OCI-LY7 (cell line): ENCODE data around the gene NAALADL2.

Experiments used
- EZH2phosphoT487 ChIP-seq: fragments of 200-600 bp; sonication (generic); IDR thresholded peaks from 2 replicates; pipeline ENCODE4 v1.6.1; 2018; ENCODE audit warnings: low read depth, borderline replicate concordance, mild to moderate bottlenecking, mixed run types, antibody characterized with exemption, low read length, moderate library complexity, mixed read lengths
- TF ChIP-seq, protein P1 (sequence below): fragments of 200-600 bp; sonication (generic); conservative IDR thresholded peaks from 2 replicates; pipeline ENCODE4 v1.5.1; 2014; ENCODE audit warnings: mild to moderate bottlenecking, antibody characterized with exemption, low read length, moderate library complexity, mixed read lengths

DNA sequence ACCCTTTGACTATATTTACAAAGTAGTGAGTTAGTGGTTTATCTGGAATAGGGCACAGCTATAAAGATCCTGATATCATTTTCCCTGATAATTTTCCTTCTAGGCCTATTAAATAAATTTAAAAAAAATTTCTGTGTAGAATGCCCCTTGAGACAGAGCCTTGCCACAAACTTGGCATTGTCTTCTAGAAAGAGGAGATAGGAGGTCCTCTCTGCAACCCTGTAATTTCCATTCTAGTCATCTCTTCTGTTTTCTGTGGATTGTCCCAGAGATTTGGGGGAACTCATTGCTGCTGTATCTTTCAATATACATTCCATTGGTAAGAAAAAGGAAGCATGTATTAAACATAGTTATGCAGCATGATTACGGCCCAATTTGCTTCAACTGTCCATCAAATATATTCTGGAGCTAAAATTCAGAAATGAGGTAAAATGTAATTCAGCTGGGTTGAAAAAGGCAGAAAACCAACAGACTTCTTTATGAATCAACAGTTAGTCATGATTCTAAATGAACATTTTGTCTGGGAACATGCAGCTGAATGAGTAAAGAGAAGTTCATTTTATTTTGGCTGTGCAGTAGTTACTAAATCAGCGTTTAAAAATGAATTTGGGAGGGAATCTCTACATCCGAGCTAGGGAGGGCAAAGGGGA is 401.1 kb downstream of the NAALADL2 start:
- TF ChIP-seq, protein P1, sequence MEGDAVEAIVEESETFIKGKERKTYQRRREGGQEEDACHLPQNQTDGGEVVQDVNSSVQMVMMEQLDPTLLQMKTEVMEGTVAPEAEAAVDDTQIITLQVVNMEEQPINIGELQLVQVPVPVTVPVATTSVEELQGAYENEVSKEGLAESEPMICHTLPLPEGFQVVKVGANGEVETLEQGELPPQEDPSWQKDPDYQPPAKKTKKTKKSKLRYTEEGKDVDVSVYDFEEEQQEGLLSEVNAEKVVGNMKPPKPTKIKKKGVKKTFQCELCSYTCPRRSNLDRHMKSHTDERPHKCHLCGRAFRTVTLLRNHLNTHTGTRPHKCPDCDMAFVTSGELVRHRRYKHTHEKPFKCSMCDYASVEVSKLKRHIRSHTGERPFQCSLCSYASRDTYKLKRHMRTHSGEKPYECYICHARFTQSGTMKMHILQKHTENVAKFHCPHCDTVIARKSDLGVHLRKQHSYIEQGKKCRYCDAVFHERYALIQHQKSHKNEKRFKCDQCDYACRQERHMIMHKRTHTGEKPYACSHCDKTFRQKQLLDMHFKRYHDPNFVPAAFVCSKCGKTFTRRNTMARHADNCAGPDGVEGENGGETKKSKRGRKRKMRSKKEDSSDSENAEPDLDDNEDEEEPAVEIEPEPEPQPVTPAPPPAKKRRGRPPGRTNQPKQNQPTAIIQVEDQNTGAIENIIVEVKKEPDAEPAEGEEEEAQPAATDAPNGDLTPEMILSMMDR: no peak
- TF ChIP-seq EZH2phosphoT487: no peak
